Sigmoid colon (tissue), 4 donors: Measurements from ENCODE around the gene MPP7.

Experiments used
- EP300 ChIP-seq, 4 donors: sonication (generic); formaldehyde crosslinking; IDR thresholded peaks; one replicate each; pipeline ENCODE4 v1.6.1; 2017; ENCODE audit warnings: antibody characterized with exemption in 4 of 4
- POLR2A ChIP-seq, 2 donors: fragments of 450-650 bp; IDR thresholded peaks; one replicate each; pipeline ENCODE4 v1.6.1; 2016; ENCODE audit warnings: antibody characterized with exemption in 2 of 2, mild to moderate bottlenecking in 2 of 2, moderate library complexity in 2 of 2
- TF ChIP-seq, protein P1 (sequence below), 4 experiments: fragments of 450-650 bp in 3 of 4; fragments of 200-600 bp in 1 of 4; IDR thresholded peaks; one replicate each; pipeline ENCODE4 v1.5.1; 2016 to 2019; ENCODE audit warnings: antibody characterized with exemption in 4 of 4, mild to moderate bottlenecking in 3 of 4, moderate library complexity in 2 of 4

DNA sequence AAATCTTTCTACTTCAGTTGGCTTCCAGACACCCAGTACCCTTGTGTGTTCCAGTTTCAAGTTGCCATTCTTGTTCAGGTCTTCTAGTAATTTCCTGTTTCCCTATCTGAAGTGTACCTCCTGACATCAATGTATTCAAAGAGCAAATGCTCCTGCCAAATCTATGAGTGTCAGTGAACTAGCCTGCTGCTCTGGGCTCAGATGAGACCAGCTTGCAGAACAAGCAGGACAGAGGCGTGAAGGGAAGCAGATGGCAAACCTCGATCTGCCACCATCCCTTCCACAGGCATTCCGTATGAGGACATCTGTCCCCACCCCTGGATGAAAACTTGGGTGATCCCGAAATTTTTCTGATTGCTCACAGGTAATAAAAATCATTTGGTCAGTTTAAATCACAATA lies 4.4 kb upstream of the MPP7 start:
- no peak for TF ChIP-seq POLR2A (IDR thresholded peaks at IDR 0.05)
- TF ChIP-seq, protein P1, sequence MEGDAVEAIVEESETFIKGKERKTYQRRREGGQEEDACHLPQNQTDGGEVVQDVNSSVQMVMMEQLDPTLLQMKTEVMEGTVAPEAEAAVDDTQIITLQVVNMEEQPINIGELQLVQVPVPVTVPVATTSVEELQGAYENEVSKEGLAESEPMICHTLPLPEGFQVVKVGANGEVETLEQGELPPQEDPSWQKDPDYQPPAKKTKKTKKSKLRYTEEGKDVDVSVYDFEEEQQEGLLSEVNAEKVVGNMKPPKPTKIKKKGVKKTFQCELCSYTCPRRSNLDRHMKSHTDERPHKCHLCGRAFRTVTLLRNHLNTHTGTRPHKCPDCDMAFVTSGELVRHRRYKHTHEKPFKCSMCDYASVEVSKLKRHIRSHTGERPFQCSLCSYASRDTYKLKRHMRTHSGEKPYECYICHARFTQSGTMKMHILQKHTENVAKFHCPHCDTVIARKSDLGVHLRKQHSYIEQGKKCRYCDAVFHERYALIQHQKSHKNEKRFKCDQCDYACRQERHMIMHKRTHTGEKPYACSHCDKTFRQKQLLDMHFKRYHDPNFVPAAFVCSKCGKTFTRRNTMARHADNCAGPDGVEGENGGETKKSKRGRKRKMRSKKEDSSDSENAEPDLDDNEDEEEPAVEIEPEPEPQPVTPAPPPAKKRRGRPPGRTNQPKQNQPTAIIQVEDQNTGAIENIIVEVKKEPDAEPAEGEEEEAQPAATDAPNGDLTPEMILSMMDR (IDR thresholded peaks at IDR 0.05) = no peak
- no peak for TF ChIP-seq EP300 (IDR thresholded peaks at IDR 0.05)
